ENCODE results near the gene ENGASE. TPM values are rescaled to one million over a fixed set of nuclear protein-coding genes. Genes with fewer than 3 reads are reported as not detected.

The ENGASE gene
- total and polyA plus RNA-seq, 2 of the 8 experiments (the other 6 are each of a cell fraction or from before 2014, with no cell fraction given), result 9.3 to 36.1 TPM

DNA sequence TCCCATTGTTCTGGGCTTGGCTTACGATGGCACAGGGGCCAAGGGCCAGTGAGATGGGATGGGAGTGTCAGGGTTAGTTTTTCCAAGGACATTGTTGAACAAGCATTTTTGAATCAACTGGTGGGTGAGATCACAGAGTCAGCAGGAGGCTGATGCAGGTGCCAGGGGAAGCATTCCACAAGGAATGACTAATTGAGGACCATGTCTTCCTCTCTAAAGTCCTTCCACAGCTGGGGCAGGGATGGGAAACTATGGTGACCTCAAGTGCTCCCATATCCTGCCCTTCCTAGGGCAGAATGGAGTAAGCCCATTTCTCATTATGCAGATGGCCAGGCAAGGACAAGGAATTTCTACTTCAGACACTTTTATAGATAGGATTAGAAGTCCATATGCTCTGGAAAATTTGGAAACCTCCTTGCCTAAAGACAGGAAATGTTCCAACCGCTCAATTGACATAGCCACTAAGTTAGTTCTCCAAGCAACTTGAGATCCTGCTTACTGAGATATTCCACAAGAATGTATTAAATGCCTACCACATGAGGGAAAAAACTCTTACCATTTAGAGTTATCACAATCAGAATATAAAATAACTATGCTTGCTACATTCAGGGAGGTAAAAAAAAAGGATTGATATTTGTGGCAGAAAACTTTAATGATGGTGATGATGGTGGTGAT is 21.2 kb upstream of the ENGASE start (continued):
- no peak for TF ChIP-seq TAF1 (IDR thresholded peaks at IDR 0.05; ENCODE audit: low read depth, low read length)
- TF ChIP-seq CHD1 (IDR thresholded peaks at IDR 0.05; ENCODE audit: low read depth, low read length), result no peak
- no peak for TF ChIP-seq HDAC6 (IDR thresholded peaks at IDR 0.05; ENCODE audit: low read depth, low read length)
